ENCODE data around the gene CLOCK. TPM values are rescaled to one million over a fixed set of nuclear protein-coding genes. Genes with fewer than 3 reads are reported as not detected.

CLOCK gene
- total and polyA plus RNA-seq, 9 of the 15 experiments (the other 6 are each of a cell fraction or from before 2014, with no cell fraction given), result 3.7 to 14.4 (median 9.4) TPM

DNA sequence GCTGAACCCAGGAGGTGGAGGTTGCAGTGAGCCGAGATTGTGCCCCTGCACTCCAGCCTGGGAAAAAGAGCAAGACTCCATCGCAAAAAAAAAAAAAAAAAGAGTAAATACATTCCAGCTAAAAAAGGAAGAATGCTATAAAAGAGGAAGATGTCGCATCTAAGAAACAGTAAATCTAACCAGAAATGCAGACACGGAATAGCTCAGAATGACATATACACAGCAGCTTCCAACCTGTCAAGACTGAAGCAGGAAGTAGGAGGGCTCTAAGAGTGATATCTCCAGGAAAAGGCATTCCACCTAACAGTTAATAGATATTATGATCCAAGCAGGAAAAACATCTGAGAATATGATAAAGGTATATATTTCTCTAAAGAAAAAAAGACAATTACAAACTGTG lies 16.0 kb downstream of the CLOCK start (continued):
- TF ChIP-seq ZNF76 (CRISPR knock-in tag; IDR thresholded peaks at IDR 0.05; ENCODE audit: borderline replicate concordance), result no peak
- TF ChIP-seq, protein P1, sequence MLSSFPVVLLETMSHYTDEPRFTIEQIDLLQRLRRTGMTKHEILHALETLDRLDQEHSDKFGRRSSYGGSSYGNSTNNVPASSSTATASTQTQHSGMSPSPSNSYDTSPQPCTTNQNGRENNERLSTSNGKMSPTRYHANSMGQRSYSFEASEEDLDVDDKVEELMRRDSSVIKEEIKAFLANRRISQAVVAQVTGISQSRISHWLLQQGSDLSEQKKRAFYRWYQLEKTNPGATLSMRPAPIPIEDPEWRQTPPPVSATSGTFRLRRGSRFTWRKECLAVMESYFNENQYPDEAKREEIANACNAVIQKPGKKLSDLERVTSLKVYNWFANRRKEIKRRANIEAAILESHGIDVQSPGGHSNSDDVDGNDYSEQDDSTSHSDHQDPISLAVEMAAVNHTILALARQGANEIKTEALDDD (IDR thresholded peaks at IDR 0.05), result no peak
- TF ChIP-seq IRF2 (CRISPR knock-in tag; IDR thresholded peaks at IDR 0.05), result no peak
- no peak for TF ChIP-seq E4F1 (CRISPR knock-in tag; IDR thresholded peaks at IDR 0.05; ENCODE audit: borderline replicate concordance)
- TF ChIP-seq MCM7 (IDR thresholded peaks at IDR 0.05), result no peak
- TF ChIP-seq POU5F1 (IDR thresholded peaks at IDR 0.05; ENCODE audit: borderline replicate concordance, low read depth, low read length, partially characterized antibody), result no peak
- TF ChIP-seq ZBTB9 (CRISPR knock-in tag; IDR thresholded peaks at IDR 0.05), result no peak

Data from K562 (cell line).